ENCODE results near the gene CDC7. TPM values are rescaled to one million over a fixed set of nuclear protein-coding genes. Genes with fewer than 3 reads are reported as not detected.
A peak's percentile ranks its signal among the peaks of the same experiment; 100 is the strongest.

Gene CDC7
- total RNA-seq, 1 donor from 2014 or later = 4.0 TPM

- no peak overlapping the region for H3K4me3 Mint-ChIP-seq (ENCODE audit: unreplicated experiment)
- Histone ChIP-seq H2AFZ (ENCODE audit: low read depth, low read length) (no peak overlapping the region), H3K36me3 (ENCODE audit: insufficient read depth, low read length) (no peaks in the 10 kb centered on the region), H3K79me2 (ENCODE audit: insufficient read depth, low read length) (no peaks in the 10 kb centered on the region), H3K4me1 (ENCODE audit: insufficient read depth, low read length) (peaks cover 9% of the 10 kb centered on the region), H3K4me3 (ENCODE audit: insufficient read depth, low read depth, low read length) (no peak overlapping the region), H3K27me3 (ENCODE audit: insufficient read depth, low read length) (peaks cover 1% of the 10 kb centered on the region), H3K9ac (ENCODE audit: low read length) (no peak overlapping the region), H3K9me3 (ENCODE audit: insufficient read depth, low read depth, low read length) (no peaks in the 10 kb centered on the region), H4K20me1 (ENCODE audit: insufficient read depth, low read length) (no peaks in the 10 kb centered on the region), H3K27ac (ENCODE audit: low read depth, low read length) (no peak overlapping the region), H3K4me2 (ENCODE audit: low read length) (no peak overlapping the region)
- no peak for TF ChIP-seq EZH2 (IDR thresholded peaks at IDR 0.05; ENCODE audit: insufficient read depth, low read length)
- TF ChIP-seq, protein P1, sequence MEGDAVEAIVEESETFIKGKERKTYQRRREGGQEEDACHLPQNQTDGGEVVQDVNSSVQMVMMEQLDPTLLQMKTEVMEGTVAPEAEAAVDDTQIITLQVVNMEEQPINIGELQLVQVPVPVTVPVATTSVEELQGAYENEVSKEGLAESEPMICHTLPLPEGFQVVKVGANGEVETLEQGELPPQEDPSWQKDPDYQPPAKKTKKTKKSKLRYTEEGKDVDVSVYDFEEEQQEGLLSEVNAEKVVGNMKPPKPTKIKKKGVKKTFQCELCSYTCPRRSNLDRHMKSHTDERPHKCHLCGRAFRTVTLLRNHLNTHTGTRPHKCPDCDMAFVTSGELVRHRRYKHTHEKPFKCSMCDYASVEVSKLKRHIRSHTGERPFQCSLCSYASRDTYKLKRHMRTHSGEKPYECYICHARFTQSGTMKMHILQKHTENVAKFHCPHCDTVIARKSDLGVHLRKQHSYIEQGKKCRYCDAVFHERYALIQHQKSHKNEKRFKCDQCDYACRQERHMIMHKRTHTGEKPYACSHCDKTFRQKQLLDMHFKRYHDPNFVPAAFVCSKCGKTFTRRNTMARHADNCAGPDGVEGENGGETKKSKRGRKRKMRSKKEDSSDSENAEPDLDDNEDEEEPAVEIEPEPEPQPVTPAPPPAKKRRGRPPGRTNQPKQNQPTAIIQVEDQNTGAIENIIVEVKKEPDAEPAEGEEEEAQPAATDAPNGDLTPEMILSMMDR (IDR thresholded peaks at IDR 0.05; ENCODE audit: insufficient read depth, low read depth, low read length) = no peak
- DNase-seq (ENCODE audit: low read depth) (peak; percentile 40), FAIRE-seq (no peak)
- no peaks in the 10 kb centered on the region for H3K9me3 Mint-ChIP-seq (ENCODE audit: unreplicated experiment)
- H3K27me3 Mint-ChIP-seq (ENCODE audit: low read depth, unreplicated experiment) = peaks cover 5% of the 10 kb centered on the region
- no peak overlapping the region for H3K27ac Mint-ChIP-seq (ENCODE audit: unreplicated experiment)
- H3K4me1 Mint-ChIP-seq (ENCODE audit: low read depth, unreplicated experiment) = peaks cover 29% of the 10 kb centered on the region
- no peaks in the 10 kb centered on the region for H3K36me3 Mint-ChIP-seq (ENCODE audit: low read depth, unreplicated experiment)
Observed at GRCh38 chr1:91553177-91553591, 52.5 kb downstream of the CDC7 start.

GRCh38 chr1:91555074-91555730 lies 54.6 kb downstream of the CDC7 start:
- Mint-ChIP-seq H3K27ac (ENCODE audit: unreplicated experiment) (peak overlapping the region; percentile 43), H3K36me3 (ENCODE audit: low read depth, unreplicated experiment) (no peaks in the 10 kb centered on the region), H3K4me1 (ENCODE audit: low read depth, unreplicated experiment) (peaks cover 29% of the 10 kb centered on the region), H3K27me3 (ENCODE audit: low read depth, unreplicated experiment) (peaks cover 2% of the 10 kb centered on the region), H3K4me3 (ENCODE audit: unreplicated experiment) (no peak overlapping the region), H3K9me3 (ENCODE audit: unreplicated experiment) (no peaks in the 10 kb centered on the region)
- peak; percentile 12 for DNase-seq (ENCODE audit: low read depth)
- H3K4me2 ChIP-seq (ENCODE audit: low read length) = peak overlapping the region; percentile 16
- H3K9me3 ChIP-seq (ENCODE audit: insufficient read depth, low read depth, low read length) = no peaks in the 10 kb centered on the region
- H3K4me1 ChIP-seq (ENCODE audit: insufficient read depth, low read length) = peaks cover 9% of the 10 kb centered on the region
- H3K27me3 ChIP-seq (ENCODE audit: insufficient read depth, low read length) = no peaks in the 10 kb centered on the region
- TF ChIP-seq EZH2 (IDR thresholded peaks at IDR 0.05; ENCODE audit: insufficient read depth, low read length) = no peak
- TF ChIP-seq, protein P1 (IDR thresholded peaks at IDR 0.05; ENCODE audit: insufficient read depth, low read depth, low read length) = no peak
- H3K27ac ChIP-seq (ENCODE audit: low read depth, low read length) = no peak overlapping the region
- H2AFZ ChIP-seq (ENCODE audit: low read depth, low read length) = peak overlapping the region; percentile 50
- H3K4me3 ChIP-seq (ENCODE audit: insufficient read depth, low read depth, low read length) = no peak overlapping the region
- no peaks in the 10 kb centered on the region for H4K20me1 ChIP-seq (ENCODE audit: insufficient read depth, low read length)
- no peaks in the 10 kb centered on the region for H3K36me3 ChIP-seq (ENCODE audit: insufficient read depth, low read length)
- no peak for FAIRE-seq
- peak overlapping the region; percentile 15 for H3K9ac ChIP-seq (ENCODE audit: low read length)
- H3K79me2 ChIP-seq (ENCODE audit: insufficient read depth, low read length) = no peaks in the 10 kb centered on the region

Data from astrocyte (in vitro differentiated cells and primary cell).